IMR-90 (cell line): Measurements from ENCODE around the gene ZNHIT1.
"Not testable (repeated sequence)": the region's sequence is repeated elsewhere in the genome, so short reads cannot be mapped to it uniquely, and the experiment has no call there.

Experiments
- CTCF ChIP-seq: conservative IDR thresholded peaks from 2 replicates; pipeline ENCODE4 v1.5.1; 2012; ENCODE audit warnings: mild to moderate bottlenecking, low read depth, low read length, improper control_type of control experiment
- MXI1 ChIP-seq: IDR thresholded peaks from 2 replicates; pipeline ENCODE4 v1.6.1; 2012; ENCODE audit warnings: low read depth, mild to moderate bottlenecking, low read length, moderate library complexity, borderline replicate concordance
- POLR2A ChIP-seq: IDR thresholded peaks from 2 replicates; pipeline ENCODE4 v1.6.1; 2012; ENCODE audit warnings: mild to moderate bottlenecking, low read depth, low read length
- RAD21 ChIP-seq: IDR thresholded peaks from 2 replicates; pipeline ENCODE4 v1.6.1; 2012; ENCODE audit warnings: low read length, improper control_type of control experiment
- SMC3 ChIP-seq: fragments of 150-350 bp; IDR thresholded peaks from 2 replicates; pipeline ENCODE4 v1.6.1; 2016; ENCODE audit warnings: low read depth, mild to moderate bottlenecking, antibody characterized with exemption, low read length, moderate library complexity

DNA sequence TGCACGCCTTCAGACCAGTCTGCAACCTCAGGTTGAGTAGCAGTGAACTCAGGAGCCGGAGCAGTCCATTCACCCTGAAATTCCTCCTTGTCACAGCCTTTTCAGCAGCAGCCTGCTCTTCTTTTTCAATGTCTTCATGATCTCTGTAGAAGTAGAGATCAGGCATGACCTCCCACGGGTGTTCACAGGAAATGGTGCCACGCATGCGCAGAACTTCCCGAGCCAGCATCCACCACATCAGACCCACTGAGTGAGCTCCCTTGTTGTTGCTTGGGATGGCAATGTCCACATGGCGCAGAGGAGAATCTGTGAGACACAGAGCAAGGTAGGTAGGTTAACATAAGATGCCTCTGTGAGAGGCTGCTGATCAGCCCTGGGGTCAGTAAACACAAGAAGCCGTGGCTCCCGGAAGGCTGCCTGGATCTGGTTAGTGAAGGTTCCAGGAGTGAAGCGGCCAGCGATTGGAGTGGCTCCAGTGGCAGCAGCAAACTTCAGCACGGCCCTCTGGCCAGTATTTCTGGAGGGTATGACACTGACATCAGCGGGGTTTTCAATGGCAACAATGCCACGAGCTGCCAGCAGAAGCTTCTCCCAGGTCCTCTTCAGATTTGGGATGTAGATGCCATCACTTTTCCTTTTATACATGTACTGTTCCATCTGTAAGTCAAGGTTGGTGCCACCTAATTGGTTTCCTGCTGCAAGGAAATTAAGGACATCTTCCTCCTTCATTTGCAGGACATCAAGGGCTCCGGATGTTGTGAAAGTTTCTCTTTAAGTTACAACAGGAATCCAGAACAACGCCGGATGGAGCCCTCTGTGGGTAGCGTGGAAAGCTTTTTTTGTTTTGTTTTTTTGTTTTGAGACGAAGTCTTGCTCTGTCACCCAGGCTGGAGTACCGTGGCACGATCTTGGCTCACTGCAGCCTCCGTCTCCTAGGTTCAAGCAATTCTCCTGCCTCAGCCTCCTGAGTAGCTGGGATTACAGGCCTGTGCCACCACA is 13.9 kb upstream of the ZNHIT1 start:
- not testable (repeated sequence) for TF ChIP-seq CTCF, POLR2A, RAD21, MXI1, SMC3
